Activated T-helper 2 cell treated with anti-CD3 and anti-CD28 coated beads, Interferon-gamma antibody, Interleukin-2, Interleukin-4, amounts not matched to agents 10 μg/mL and 5 μg/mL and 100 μg/mL, durations not matched to agents 14 hours and 24 hours and 36 hours (primary cell): ENCODE data around the gene COLEC12. TPM values are rescaled to one million over a fixed set of nuclear protein-coding genes. Genes with fewer than 3 reads are reported as not detected.

Source experiments
- DNase-seq: peaks from one replicate; pipeline ENCODE4 v3.0.0; 2021; ENCODE audit warnings: low spot score
- H3K27ac Mint-ChIP-seq: one replicate; pipeline ENCODE4 v1.8.0; 2021; ENCODE audit warnings: mixed read lengths
- H3K27me3 Mint-ChIP-seq: one replicate; pipeline ENCODE4 v1.8.0; 2021; ENCODE audit warnings: low read depth, mixed read lengths
- H3K36me3 Mint-ChIP-seq: one replicate; pipeline ENCODE4 v1.8.0; 2021; ENCODE audit warnings: low read depth, mixed read lengths
- H3K4me1 Mint-ChIP-seq: one replicate; pipeline ENCODE4 v1.8.0; 2021; ENCODE audit warnings: low read depth, mixed read lengths
- H3K4me3 Mint-ChIP-seq: one replicate; pipeline ENCODE4 v1.8.0; 2021; ENCODE audit warnings: low read depth, mild to moderate bottlenecking, moderate library complexity, mixed read lengths
- H3K9me3 Mint-ChIP-seq: one replicate; pipeline ENCODE4 v1.8.0; 2021; ENCODE audit warnings: mixed read lengths
- intact Hi-C: fragments of 100-400 bp; cut with micrococcal nuclease; formaldehyde crosslinking; loops from one replicate; pipeline ENCODE4 v1.15.1; 2023
- total RNA-seq: library from RNA; stranded (reverse); gene quantifications from 2 replicates; pipeline ENCODE4 v1.2.3, GENCODE V29; 2022

The COLEC12 gene
- total RNA-seq, 1 donor from 2014 or later: not detected

DNA sequence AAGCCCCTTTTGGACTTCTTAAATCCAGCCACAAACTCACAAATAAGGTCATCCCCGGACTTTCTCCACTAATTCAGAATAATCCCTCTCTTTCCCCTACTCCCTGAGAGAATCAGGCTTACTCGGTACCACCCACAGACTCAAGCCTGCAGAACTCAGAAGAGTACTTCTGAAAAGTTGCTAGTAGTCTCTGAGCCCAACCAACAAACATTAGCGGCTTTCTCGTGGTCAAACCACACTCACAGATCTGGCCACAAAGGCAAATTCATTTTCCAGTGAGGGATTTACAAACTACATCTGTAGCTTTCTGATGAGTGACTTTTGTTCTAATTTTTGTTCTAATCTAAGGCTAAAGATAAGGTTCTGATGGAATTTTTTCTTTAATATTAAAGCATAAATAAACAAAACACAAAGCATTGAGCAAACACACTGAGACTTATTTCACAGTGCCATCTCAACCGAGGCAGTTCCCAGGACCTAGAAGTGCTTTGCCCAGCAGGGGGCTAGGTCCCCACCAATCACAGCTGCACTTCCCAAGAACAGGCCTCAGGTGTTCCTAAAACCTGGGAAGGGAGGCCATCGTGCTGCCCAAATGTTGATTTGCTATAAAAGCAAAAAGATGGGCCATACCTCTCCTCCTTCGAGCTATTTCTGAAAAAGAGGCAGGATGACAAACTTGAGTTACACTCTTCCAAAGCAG, 110.7 kb downstream of the COLEC12 start:
- Mint-ChIP-seq H3K36me3 (no peaks in the 10 kb centered on the region), H3K4me3 (no peak overlapping the region), H3K4me1 (peaks cover 2% of the 10 kb centered on the region), H3K9me3 (no peaks in the 10 kb centered on the region), H3K27me3 (peaks cover 14% of the 10 kb centered on the region), H3K27ac (no peak overlapping the region)
- DNase-seq: no peak
- intact Hi-C loops: no loop called here

DNA sequence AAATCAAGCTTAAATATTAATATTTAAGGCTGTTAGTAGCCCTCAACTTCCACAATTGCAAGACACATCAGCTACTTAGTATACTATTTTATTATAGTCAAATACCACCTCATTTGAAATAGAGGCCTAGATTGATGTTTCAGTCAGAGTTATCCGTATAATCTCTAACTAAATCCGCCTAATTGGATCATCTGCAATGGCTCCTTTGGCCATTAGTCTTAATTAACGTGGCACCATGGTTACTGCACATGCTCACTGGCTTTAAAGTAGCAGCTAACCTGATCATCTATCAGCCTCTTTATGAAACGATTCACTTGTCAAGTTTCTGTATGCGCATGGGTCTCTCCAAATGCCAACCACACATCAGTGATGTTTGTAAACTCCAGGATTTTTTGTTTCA, 112.3 kb downstream of the COLEC12 start:
- no peak overlapping the region for H3K4me3 Mint-ChIP-seq
- no peak overlapping the region for H3K27ac Mint-ChIP-seq
- intact Hi-C loops: no loop called here
- H3K27me3 Mint-ChIP-seq: peaks cover 12% of the 10 kb centered on the region
- H3K4me1 Mint-ChIP-seq: peaks cover 2% of the 10 kb centered on the region
- no peak for DNase-seq
- H3K9me3 Mint-ChIP-seq: no peaks in the 10 kb centered on the region
- H3K36me3 Mint-ChIP-seq: no peaks in the 10 kb centered on the region

DNA sequence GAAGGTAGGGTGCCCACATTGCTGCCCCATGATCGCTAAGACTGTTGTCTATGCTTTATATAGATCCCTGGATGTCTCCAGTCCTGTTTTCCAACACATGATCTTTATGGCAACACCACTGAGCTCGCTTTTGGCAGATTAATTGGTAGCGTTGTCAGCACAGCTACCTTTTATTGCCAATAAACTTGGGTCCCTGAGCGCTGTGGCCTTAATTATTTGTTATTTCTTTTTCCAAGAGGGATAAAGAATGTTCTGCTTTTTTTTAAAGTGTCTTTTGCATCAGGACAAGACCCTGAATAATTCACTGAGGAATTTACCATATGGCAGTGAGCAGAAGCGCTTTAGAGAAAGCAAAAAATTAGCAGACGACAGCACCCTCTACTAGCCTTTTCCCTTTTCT, 113.5 kb downstream of the COLEC12 start:
- no peak overlapping the region for H3K27ac Mint-ChIP-seq
- no peaks in the 10 kb centered on the region for H3K9me3 Mint-ChIP-seq
- H3K36me3 Mint-ChIP-seq: no peaks in the 10 kb centered on the region
- DNase-seq: no peak
- H3K27me3 Mint-ChIP-seq: peaks cover 7% of the 10 kb centered on the region
- peaks cover 2% of the 10 kb centered on the region for H3K4me1 Mint-ChIP-seq
- H3K4me3 Mint-ChIP-seq: no peak overlapping the region
- intact Hi-C loops: no loop called here

DNA sequence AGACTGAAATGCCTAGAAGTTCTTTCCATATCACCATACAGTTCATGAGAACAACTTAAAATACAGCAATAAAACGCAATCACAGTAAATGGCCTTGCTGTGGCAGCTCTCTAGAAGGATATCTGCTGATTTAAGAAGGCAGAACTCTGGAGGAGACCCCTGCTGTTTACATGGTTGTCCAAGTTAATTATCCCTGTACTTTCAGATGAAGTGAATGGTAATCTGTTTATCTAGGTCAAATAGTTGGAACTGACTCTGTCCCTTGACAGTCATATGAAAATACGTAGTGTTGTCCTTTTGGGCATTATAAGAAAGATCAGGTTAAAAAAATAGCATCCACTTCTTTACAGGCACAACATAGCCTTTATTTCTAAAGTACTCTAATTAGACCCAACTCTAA, 115.6 kb downstream of the COLEC12 start:
- peaks cover 10% of the 10 kb centered on the region for H3K27me3 Mint-ChIP-seq
- H3K4me1 Mint-ChIP-seq: peaks cover 2% of the 10 kb centered on the region
- H3K9me3 Mint-ChIP-seq: no peaks in the 10 kb centered on the region
- H3K4me3 Mint-ChIP-seq: no peak overlapping the region
- intact Hi-C loops: no loop called here
- no peak for DNase-seq
- no peak overlapping the region for H3K27ac Mint-ChIP-seq
- no peaks in the 10 kb centered on the region for H3K36me3 Mint-ChIP-seq

DNA sequence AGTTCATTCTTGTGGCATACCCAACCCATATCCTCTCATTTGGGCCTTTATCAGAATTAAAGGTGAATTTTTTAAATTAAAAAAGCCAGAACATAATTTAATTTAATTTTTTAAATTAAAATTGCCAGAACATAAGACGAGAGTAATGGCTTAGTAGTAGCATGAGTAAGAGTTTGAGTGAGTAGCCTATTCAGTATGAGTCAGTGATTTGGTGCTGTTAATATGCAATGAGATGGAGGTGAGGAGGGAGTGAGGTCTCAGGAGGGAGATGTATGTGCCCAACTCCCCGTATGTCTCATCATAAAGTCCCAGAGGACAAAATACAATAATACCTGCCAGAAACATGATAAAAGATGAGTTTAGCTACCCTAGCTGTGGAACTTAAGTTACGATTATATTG, 117.4 kb downstream of the COLEC12 start:
- Mint-ChIP-seq H3K4me1 (no peaks in the 10 kb centered on the region), H3K4me3 (no peak overlapping the region), H3K27me3 (peaks cover 11% of the 10 kb centered on the region), H3K27ac (no peak overlapping the region), H3K36me3 (no peaks in the 10 kb centered on the region), H3K9me3 (no peaks in the 10 kb centered on the region)
- intact Hi-C loops: no loop called here
- DNase-seq: no peak

DNA sequence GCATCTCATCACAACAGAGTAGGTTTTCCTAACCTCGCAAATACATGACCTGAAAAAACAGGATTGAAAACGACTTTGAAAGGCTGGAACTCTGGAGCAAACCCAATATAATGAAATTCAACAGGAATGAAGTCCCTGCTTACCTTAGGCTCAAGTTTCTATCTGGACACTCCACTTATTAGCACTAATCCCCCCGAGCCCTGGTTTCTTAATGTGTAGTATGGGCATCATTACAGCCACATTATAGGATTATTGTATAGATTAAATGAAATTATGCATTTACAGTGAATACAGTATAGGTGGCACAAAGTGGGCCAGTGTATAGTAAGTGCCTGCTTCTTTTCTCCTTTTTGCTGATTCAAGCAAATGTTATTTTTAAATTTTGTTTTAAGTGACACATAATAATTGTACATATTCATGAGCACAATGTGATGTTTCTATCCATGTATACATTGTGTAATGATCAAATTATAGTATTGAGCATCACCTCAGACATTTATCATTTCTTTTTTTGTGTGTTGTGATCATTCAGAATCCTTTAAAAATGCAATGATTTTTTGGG, 118.0 kb downstream of the COLEC12 start:
- no peak overlapping the region for H3K27ac Mint-ChIP-seq

DNA sequence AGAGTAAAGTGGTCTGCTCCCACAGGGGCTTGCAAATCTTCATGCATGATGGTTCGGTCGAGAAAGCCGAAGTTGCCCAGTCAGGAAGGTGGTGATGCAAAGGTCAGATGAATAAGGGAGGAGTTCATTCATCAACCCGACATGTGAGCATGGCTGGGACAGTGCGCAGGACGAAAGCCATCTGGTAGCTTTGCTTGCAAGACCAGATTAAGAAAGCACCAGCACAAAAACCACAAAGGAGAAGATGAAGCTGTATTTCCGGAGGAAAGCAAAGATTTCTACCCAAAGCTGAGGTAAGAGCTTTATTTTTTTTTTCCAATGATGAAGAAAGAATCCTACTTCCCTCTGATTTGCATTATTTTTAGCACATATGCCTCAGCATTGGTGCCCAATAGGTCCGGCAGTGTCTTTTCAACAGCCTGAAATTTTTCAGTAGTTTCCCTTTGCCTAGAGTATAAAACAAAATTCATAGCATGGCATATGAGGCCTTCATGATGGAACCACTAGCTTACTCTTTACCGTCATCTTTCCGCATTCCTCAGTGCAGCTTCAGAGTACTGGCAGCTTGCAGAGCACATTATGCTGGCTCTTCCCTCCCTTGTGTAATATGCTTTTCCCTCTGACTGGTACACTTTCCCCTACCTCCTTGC, 120.7 kb downstream of the COLEC12 start:
- Mint-ChIP-seq H3K36me3 (no peaks in the 10 kb centered on the region), H3K4me1 (no peaks in the 10 kb centered on the region), H3K9me3 (no peaks in the 10 kb centered on the region), H3K27me3 (peaks cover 11% of the 10 kb centered on the region), H3K27ac (no peak overlapping the region), H3K4me3 (no peak overlapping the region)
- intact Hi-C loops: no loop called here
- no peak for DNase-seq

More for the DNA sequence above, 118.0 kb downstream of the COLEC12 start:
- intact Hi-C loops: no loop called here
- Mint-ChIP-seq H3K4me1 (no peaks in the 10 kb centered on the region), H3K4me3 (no peak overlapping the region), H3K27me3 (peaks cover 11% of the 10 kb centered on the region), H3K36me3 (no peaks in the 10 kb centered on the region), H3K9me3 (no peaks in the 10 kb centered on the region)
- no peak for DNase-seq

DNA sequence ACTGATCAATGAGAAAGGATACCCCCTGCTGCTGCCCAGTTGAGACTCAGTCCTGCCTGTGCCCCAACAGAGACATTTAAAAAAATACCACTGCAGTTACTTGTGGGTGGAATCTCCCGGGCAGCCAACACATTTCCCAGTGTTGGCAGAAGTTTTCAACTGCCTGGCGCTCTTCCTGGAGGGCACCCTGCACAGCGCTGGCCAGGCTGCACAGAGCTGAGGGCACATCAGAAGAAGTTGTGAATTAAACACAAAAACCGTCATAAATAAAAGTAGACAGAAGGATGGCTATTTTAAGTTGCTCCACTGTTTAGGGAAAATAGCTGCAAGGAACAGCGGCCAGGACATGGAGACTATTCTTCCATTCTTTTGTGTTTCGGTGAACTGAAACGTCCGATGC, 122.4 kb downstream of the COLEC12 start:
- DNase-seq: no peak
- Mint-ChIP-seq H3K4me3 (no peak overlapping the region), H3K27me3 (peaks cover 12% of the 10 kb centered on the region), H3K36me3 (no peaks in the 10 kb centered on the region), H3K4me1 (no peaks in the 10 kb centered on the region), H3K27ac (no peak overlapping the region), H3K9me3 (no peaks in the 10 kb centered on the region)
- intact Hi-C loops: no loop called here

DNA sequence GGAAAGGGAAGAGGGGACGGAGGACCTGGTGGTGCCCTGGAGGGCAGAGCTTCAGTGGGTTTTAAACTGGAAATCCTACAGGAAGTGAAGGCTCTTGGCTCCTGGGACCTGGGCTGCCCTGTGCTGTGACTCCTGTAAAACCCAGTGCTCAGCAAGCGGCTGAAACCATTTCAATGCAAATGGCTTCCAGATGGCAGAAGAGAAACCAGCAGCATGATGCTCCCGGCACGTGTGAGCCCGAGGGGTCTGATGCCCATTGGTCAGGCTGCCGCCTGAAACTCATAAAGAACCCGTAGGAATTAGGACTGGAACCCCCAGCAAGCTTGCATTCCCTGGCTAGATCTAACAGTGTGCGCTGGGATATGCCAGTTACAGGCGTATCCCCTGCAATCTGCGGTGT, 123.4 kb downstream of the COLEC12 start:
- no peak overlapping the region for H3K27ac Mint-ChIP-seq
- intact Hi-C loops: no loop called here
- no peaks in the 10 kb centered on the region for H3K9me3 Mint-ChIP-seq
- no peak overlapping the region for H3K4me3 Mint-ChIP-seq
- H3K4me1 Mint-ChIP-seq: no peaks in the 10 kb centered on the region
- no peaks in the 10 kb centered on the region for H3K36me3 Mint-ChIP-seq
- peaks cover 12% of the 10 kb centered on the region for H3K27me3 Mint-ChIP-seq
- DNase-seq: no peak

DNA sequence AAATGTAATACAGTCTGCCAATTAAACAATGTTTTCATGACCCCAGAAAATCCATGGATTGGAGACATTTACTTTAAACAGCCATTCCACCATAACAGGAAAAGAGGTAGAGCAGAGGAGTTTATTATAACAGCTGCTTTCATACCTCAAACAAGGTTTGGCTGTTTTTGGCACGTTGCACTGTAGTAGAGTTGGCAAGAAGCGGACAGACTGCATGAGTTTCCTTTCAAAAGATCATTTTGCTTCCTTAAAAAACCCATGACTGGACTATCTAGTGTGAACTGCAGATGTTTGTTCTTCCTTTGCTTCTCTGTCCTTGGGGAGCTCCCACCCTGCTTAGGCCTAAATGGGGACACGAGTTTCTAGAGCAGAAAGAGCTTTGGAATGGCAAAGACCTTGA, 124.2 kb downstream of the COLEC12 start:
- no peak overlapping the region for H3K27ac Mint-ChIP-seq
- H3K4me3 Mint-ChIP-seq: no peak overlapping the region

DNA sequence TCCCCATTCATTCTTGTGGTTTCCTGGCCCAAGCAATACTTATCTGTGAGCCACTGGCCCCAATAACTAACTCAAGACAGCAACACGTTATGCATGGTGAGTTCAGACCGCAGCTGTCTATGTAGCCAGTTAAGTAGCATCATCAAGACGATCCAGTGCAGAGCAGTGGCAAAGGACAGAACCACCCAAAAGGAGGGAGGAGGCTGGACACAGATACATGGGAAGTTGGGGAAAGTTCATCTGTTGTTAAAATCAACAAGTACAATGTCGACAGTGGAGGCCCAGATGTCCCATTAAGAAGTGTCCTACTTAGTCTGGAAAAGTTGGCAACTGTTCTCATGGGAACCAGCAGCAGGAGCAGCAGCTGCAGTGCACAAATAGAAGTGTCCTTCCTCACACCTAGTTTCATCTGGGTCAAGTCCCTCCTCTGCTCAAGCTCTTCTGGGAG, 125.8 kb downstream of the COLEC12 start:
- Mint-ChIP-seq H3K4me3 (no peak overlapping the region), H3K27ac (no peak overlapping the region), H3K4me1 (no peaks in the 10 kb centered on the region), H3K9me3 (no peaks in the 10 kb centered on the region), H3K27me3 (peaks cover 4% of the 10 kb centered on the region), H3K36me3 (no peaks in the 10 kb centered on the region)
- intact Hi-C loops: no loop called here
- no peak for DNase-seq

More for the DNA sequence above, 124.2 kb downstream of the COLEC12 start:
- DNase-seq: no peak
- intact Hi-C loops: no loop called here
- Mint-ChIP-seq H3K27me3 (peaks cover 10% of the 10 kb centered on the region), H3K36me3 (no peaks in the 10 kb centered on the region), H3K4me1 (no peaks in the 10 kb centered on the region), H3K9me3 (no peaks in the 10 kb centered on the region)

DNA sequence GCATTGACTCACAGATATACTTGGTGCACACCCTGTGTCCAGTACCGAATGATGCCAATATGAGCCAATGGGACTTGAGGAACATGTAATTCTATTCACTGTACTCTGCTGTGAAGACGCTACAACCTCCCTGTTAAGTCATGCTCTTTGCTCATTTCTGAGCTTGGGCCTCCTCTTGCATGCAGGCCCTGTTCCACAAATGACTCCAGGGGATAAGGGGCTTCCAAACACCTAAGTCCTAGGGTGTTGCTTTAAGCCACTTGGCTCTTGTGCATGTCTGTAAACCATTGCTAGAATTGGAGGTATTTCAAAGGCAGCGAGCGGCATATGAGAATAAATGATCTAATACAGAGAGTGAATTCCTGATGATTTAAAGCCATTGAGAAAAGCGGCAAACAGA, 126.7 kb downstream of the COLEC12 start:
- H3K9me3 Mint-ChIP-seq: no peaks in the 10 kb centered on the region
- DNase-seq: no peak
- no peaks in the 10 kb centered on the region for H3K36me3 Mint-ChIP-seq
- H3K4me1 Mint-ChIP-seq: no peaks in the 10 kb centered on the region
- no peak overlapping the region for H3K27ac Mint-ChIP-seq
- peaks cover 1% of the 10 kb centered on the region for H3K27me3 Mint-ChIP-seq
- H3K4me3 Mint-ChIP-seq: no peak overlapping the region
- intact Hi-C loops: no loop called here

DNA sequence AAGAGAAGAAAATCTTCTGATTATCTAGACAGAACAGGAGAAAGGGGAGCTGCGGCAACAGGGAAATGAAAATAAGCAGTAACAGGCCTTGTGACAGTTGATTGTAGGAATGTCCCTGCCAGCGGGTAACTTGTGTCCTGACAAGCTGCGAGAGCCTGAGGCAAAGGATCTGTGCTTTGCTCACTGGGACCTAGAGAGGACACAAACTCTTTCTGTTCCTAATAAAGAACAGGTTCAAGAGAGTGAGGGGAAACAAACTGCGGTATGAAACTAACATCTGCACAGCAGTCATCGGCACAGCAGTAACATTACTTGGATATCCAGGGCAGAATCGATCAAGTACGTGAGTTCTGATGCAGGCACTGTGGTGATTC, 128.9 kb downstream of the COLEC12 start:
- Mint-ChIP-seq H3K4me1 (no peaks in the 10 kb centered on the region), H3K36me3 (no peaks in the 10 kb centered on the region)
- intact Hi-C loops: no loop called here

More for the DNA sequence above, 128.9 kb downstream of the COLEC12 start:
- Mint-ChIP-seq H3K9me3 (no peaks in the 10 kb centered on the region), H3K4me3 (no peak overlapping the region), H3K27me3 (peaks cover 1% of the 10 kb centered on the region), H3K27ac (no peak overlapping the region)
- no peak for DNase-seq
